SK-N-SH (cell line): Measurements from ENCODE around the gene PRKCQ. TPM values are rescaled to one million over a fixed set of nuclear protein-coding genes. Genes with fewer than 3 reads are reported as not detected.

Experiments used
- CTCF ChIA-PET: fragments of 300-600, 350-600 bp; formaldehyde crosslinking; extraction: SDS; loops from one replicate; lab custom pipeline; 2021; lab: Yijun Ruan, JAX
- POLR2A ChIA-PET: fragments of 350-600 bp; sonication (Branson Sonifier 250); formaldehyde crosslinking; extraction: SDS; loops from one replicate; lab custom pipeline; 2020; ENCODE audit warnings: antibody characterized with exemption, inconsistent platforms; lab: Yijun Ruan, JAX
- DNase-seq: peaks from one replicate; pipeline ENCODE4 v3.0.0; 2012
- H2AFZ ChIP-seq: fragments of 200-600 bp; sonication (generic); 2 replicates; pipeline ENCODE4 v1.8.1; 2016; ENCODE audit warnings: antibody characterized with exemption, mild to moderate bottlenecking, low read depth
- H3F3A ChIP-seq: fragments of 200-600 bp; sonication (generic); replicated peaks from 2 replicates; pipeline ENCODE3; 2016; ENCODE audit warnings: antibody characterized with exemption, mild to moderate bottlenecking; ENCODE audit not compliant: insufficient read depth
- H3K27ac ChIP-seq, 2 experiments: fragments of 200-500 bp in 1 of 2; fragments of 200-600 bp in 1 of 2; sonication (Bioruptor generic) in 1 of 2; sonication (generic), shearing (Covaris generic) in 1 of 2; 2 replicates each; pipeline versions ENCODE4 v1.5.1 to v1.6.1; 2014 to 2016; ENCODE audit warnings: low read depth in 2 of 2, inconsistent platforms in 1 of 2, low read length in 1 of 2, mild to moderate bottlenecking in 1 of 2, mixed read lengths in 1 of 2
- H3K27me3 ChIP-seq: fragments of 200-600 bp; sonication (generic), shearing (Covaris generic); 2 replicates; pipeline ENCODE4 v1.6.1; 2016; ENCODE audit warnings: mixed run types; ENCODE audit not compliant: insufficient read depth
- H3K36me3 ChIP-seq, 2 experiments: fragments of 200-500 bp in 1 of 2; fragments of 200-600 bp in 1 of 2; sonication (Bioruptor generic) in 1 of 2; sonication (generic) in 1 of 2; replicated peaks in 1 of 2; 2 replicates each; pipeline versions ENCODE3 to v1.5.1; 2014 to 2016; ENCODE audit warnings: low read length in 1 of 2, mild to moderate bottlenecking in 1 of 2; ENCODE audit not compliant: insufficient read depth in 2 of 2, control insufficient read depth in 1 of 2
- H3K4me1 ChIP-seq, 2 experiments: fragments of 200-500 bp in 1 of 2; fragments of 200-600 bp in 1 of 2; sonication (Bioruptor generic) in 1 of 2; sonication (generic), shearing (Covaris generic) in 1 of 2; 2 replicates each; pipeline versions ENCODE4 v1.5.1 to v1.6.1; 2014 to 2016; ENCODE audit warnings: low read depth in 1 of 2, low read length in 1 of 2, mixed run types in 1 of 2; ENCODE audit not compliant: insufficient read depth in 2 of 2, control insufficient read depth in 1 of 2
- H3K4me2 ChIP-seq: fragments of 200-600 bp; sonication (generic), shearing (Covaris generic); 2 replicates; pipeline ENCODE4 v1.6.1; 2017; ENCODE audit warnings: mixed run types
- H3K4me3 ChIP-seq, 2 experiments: fragments of 200-500 bp in 1 of 2; fragments of 200-600 bp in 1 of 2; sonication (Bioruptor generic) in 1 of 2; sonication (generic), shearing (Covaris generic) in 1 of 2; 2 replicates each; pipeline versions ENCODE4 v1.5.1 to v1.8.1; 2014 to 2016; ENCODE audit warnings: low read depth in 2 of 2, inconsistent platforms in 1 of 2, low read length in 1 of 2, mild to moderate bottlenecking in 1 of 2, mixed read lengths in 1 of 2, moderate library complexity in 1 of 2
- H3K79me2 ChIP-seq: fragments of 200-600 bp; sonication (generic); 2 replicates; pipeline ENCODE4 v1.8.1; 2017; ENCODE audit warnings: mild to moderate bottlenecking; ENCODE audit not compliant: insufficient read depth
- H3K9ac ChIP-seq: fragments of 200-600 bp; sonication (generic); 2 replicates; pipeline ENCODE4 v1.6.1; 2017; ENCODE audit warnings: mixed run types
- H3K9me2 ChIP-seq: fragments of 200-600 bp; sonication (generic); 2 replicates; pipeline ENCODE4 v1.6.1; 2017; ENCODE audit warnings: mixed run types
- H3K9me3 ChIP-seq: fragments of 200-600 bp; sonication (generic); 2 replicates; pipeline ENCODE4 v1.6.1; 2017; ENCODE audit warnings: mixed run types, mild to moderate bottlenecking, moderate library complexity
- H4K20me1 ChIP-seq: fragments of 200-600 bp; sonication (generic); 2 replicates; pipeline ENCODE4 v1.6.1; 2017; ENCODE audit warnings: mild to moderate bottlenecking, mixed run types; ENCODE audit not compliant: insufficient read depth
- GABPA ChIP-seq: IDR thresholded peaks from 2 replicates; pipeline ENCODE4 v1.4.0; 2012; ENCODE audit warnings: low read depth, mild to moderate bottlenecking
- NRF1 ChIP-seq: IDR thresholded peaks from 2 replicates; pipeline ENCODE4 v1.6.1; 2012; ENCODE audit warnings: low read depth, mild to moderate bottlenecking, low read length
- POLR2AphosphoS5 ChIP-seq: IDR thresholded peaks from 2 replicates; pipeline ENCODE4 v1.6.1; 2012; ENCODE audit warnings: low read depth, low read length
- RXRA ChIP-seq: IDR thresholded peaks from 2 replicates; pipeline ENCODE4 v1.4.0; 2012; ENCODE audit warnings: low read depth, mild to moderate bottlenecking, borderline replicate concordance
- SMC3 ChIP-seq: IDR thresholded peaks from 2 replicates; pipeline ENCODE4 v1.6.1; 2012; ENCODE audit warnings: low read depth, low read length, improper control_type of control experiment
- USF1 ChIP-seq: IDR thresholded peaks from 2 replicates; pipeline ENCODE4 v1.4.0; 2012; ENCODE audit warnings: low read depth, borderline replicate concordance
- YY1 ChIP-seq: IDR thresholded peaks from 2 replicates; pipeline ENCODE4 v1.4.0; 2012; ENCODE audit warnings: low read depth, mild to moderate bottlenecking
- WGBS: methylation state at CpG from one replicate; pipeline ENCODE4 v1.1.6; 2017; ENCODE audit warnings: low lambda C conversion rate; 5-methylcytosine and 5-hydroxymethylcytosine counted together
- polyA plus RNA-seq, 3 experiments: library from polyadenylated mRNA; depleted of rRNA; stranded (reverse); fragments of >200 nt; gene quantifications; 2 replicates each; pipeline ENCODE4 v1.2.3, GENCODE V29; 2012
- TF ChIP-seq, protein P1 (sequence below): fragments of 200-600 bp; sonication (generic); IDR thresholded peaks from 2 replicates; pipeline ENCODE4 v1.6.1; 2017; ENCODE audit warnings: antibody characterized with exemption, mild to moderate bottlenecking, moderate library complexity
- TF ChIP-seq, protein P2 (sequence below): IDR thresholded peaks from 2 replicates; pipeline ENCODE4; 2012

Gene PRKCQ
- polyA plus RNA-seq, 1 of the 3 experiments (the other 2 are of a cell fraction): 0.18 TPM

DNA sequence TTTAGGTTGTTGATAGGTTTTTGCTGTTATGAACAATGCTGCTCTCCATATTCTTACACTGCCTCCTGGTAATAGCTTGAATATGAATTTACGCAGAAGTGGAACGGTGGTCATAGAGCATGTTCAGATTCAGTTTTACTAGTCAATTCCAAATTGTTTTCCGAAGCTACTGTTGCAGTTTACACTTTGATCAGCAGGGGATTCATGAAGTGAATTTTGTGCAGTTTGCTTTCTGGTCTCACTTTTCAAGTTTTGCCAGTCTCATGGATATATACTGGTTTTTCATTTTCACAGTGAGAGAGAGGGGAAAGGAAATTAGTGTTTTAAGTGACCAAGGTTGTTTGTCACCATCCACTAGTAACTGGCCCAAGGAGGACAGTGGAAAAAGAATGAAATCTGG lies 171.3 kb downstream of the PRKCQ start:
- H3K4me2 ChIP-seq: no peak overlapping the region
- H3K4me3 ChIP-seq: no peak overlapping the region
- no peak for DNase-seq
- no peak overlapping the region for H3K27ac ChIP-seq
- POLR2A ChIA-PET: no interaction called here
- CTCF ChIA-PET: interaction anchor here (1.1 to 1.9 kb wide), 4 partner anchors 18 to 300 kb away, joined by 3 to 7 read pairs (median 4); partner anchors contain the start of gene PFKFB3
- H2AFZ ChIP-seq: no peak overlapping the region
- H3K9me3 ChIP-seq: no peaks in the 10 kb centered on the region
- H3K9ac ChIP-seq: no peak overlapping the region
- H3K36me3 ChIP-seq: no peaks in the 10 kb centered on the region
- H3F3A ChIP-seq: no peaks in the 10 kb centered on the region
- 78% methylated on average over 3 of the region's 3 CpGs for WGBS
- no peaks in the 10 kb centered on the region for H3K9me2 ChIP-seq
- H3K79me2 ChIP-seq: no peaks in the 10 kb centered on the region
- peaks cover 10% of the 10 kb centered on the region; the same call in 1 of the 2 replicates for H3K27me3 ChIP-seq
- no peak for TF ChIP-seq YY1
- TF ChIP-seq, protein P1, sequence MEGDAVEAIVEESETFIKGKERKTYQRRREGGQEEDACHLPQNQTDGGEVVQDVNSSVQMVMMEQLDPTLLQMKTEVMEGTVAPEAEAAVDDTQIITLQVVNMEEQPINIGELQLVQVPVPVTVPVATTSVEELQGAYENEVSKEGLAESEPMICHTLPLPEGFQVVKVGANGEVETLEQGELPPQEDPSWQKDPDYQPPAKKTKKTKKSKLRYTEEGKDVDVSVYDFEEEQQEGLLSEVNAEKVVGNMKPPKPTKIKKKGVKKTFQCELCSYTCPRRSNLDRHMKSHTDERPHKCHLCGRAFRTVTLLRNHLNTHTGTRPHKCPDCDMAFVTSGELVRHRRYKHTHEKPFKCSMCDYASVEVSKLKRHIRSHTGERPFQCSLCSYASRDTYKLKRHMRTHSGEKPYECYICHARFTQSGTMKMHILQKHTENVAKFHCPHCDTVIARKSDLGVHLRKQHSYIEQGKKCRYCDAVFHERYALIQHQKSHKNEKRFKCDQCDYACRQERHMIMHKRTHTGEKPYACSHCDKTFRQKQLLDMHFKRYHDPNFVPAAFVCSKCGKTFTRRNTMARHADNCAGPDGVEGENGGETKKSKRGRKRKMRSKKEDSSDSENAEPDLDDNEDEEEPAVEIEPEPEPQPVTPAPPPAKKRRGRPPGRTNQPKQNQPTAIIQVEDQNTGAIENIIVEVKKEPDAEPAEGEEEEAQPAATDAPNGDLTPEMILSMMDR: peak; percentile 34
- H3K4me1 ChIP-seq: 0 out of 4 replicates have a peak, but pooled peaks cover 0 to 2% of the 10 kb centered on the region in 2 experiments
- H4K20me1 ChIP-seq: no peaks in the 10 kb centered on the region

GRCh38 chr10:6407034-6407721 lies 172.9 kb downstream of the PRKCQ start:
- H2AFZ ChIP-seq: no peak overlapping the region
- no peak overlapping the region for H3K4me3 ChIP-seq
- H3K27ac ChIP-seq: no peak overlapping the region
- ChIA-PET CTCF (interaction anchor here (0.8 to 3.3 kb wide), 12 partner anchors 11 to 394 kb away, joined by 3 to 34 read pairs (median 10); partner anchors contain the start of gene PFKFB3), POLR2A (interaction anchor here (1.7 kb wide), 1 partner anchor 205 kb away, joined by 5 read pairs; the partner anchor contains the start of gene PFKFB3)
- no peak overlapping the region for H3K4me2 ChIP-seq
- no peak overlapping the region for H3K9ac ChIP-seq
- no peaks in the 10 kb centered on the region for H3K9me2 ChIP-seq
- 72% methylated on average over 11 of the region's 11 CpGs for WGBS
- TF ChIP-seq NRF1: no peak
- no peak for TF ChIP-seq GABPA
- no peak for TF ChIP-seq POLR2AphosphoS5
- TF ChIP-seq RXRA: no peak
- TF ChIP-seq, protein P2, sequence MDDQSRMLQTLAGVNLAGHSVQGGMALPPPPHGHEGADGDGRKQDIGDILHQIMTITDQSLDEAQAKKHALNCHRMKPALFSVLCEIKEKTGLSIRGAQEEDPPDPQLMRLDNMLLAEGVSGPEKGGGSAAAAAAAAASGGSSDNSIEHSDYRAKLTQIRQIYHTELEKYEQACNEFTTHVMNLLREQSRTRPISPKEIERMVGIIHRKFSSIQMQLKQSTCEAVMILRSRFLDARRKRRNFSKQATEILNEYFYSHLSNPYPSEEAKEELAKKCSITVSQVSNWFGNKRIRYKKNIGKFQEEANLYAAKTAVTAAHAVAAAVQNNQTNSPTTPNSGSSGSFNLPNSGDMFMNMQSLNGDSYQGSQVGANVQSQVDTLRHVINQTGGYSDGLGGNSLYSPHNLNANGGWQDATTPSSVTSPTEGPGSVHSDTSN: no peak
- TF ChIP-seq USF1: no peak
- TF ChIP-seq SMC3: no peak
- H3K9me3 ChIP-seq: no peaks in the 10 kb centered on the region
- no peaks in the 10 kb centered on the region for H3K36me3 ChIP-seq
- H3F3A ChIP-seq: no peaks in the 10 kb centered on the region
- H3K79me2 ChIP-seq: no peaks in the 10 kb centered on the region
- 0 out of 2 replicates have a peak, but pooled peaks cover 8% of the 10 kb centered on the region for H3K27me3 ChIP-seq
- H3K4me1 ChIP-seq: 0 out of 4 replicates have a peak, but pooled peaks cover 0 to 2% of the 10 kb centered on the region in 2 experiments
- H4K20me1 ChIP-seq: no peaks in the 10 kb centered on the region
- no peak for DNase-seq
